HEK293 (cell line): ENCODE data around the gene FSTL5.

Experiments used
- CTCF ChIA-PET: fragments of 350-600 bp; formaldehyde crosslinking; extraction: SDS; loops from one replicate; lab custom pipeline; 2021; ENCODE audit warnings: antibody characterized with exemption; lab: Yijun Ruan, JAX
- POLR2A ChIA-PET: fragments of 300-600 bp; formaldehyde crosslinking; extraction: SDS; loops from one replicate; lab custom pipeline; 2020; ENCODE audit warnings: antibody characterized with exemption, inconsistent platforms; lab: Yijun Ruan, JAX
- H3K27ac ChIP-seq: fragments of 200-500 bp; sonication (Bioruptor generic); 2 replicates; pipeline ENCODE4 v1.5.1; 2014; ENCODE audit warnings: low read depth, low read length, control low read depth, inconsistent platforms; ENCODE audit errors: extremely low read depth
- H3K36me3 ChIP-seq, 2 experiments: fragments of 200-500 bp in 1 of 2; sonication (Bioruptor generic) in 1 of 2; 1 replicate in 1 of 2; 2 replicates in 1 of 2; pipeline ENCODE4 v1.5.1; 2014 to 2017; ENCODE audit warnings: inconsistent platforms in 2 of 2, low read length in 2 of 2; ENCODE audit not compliant: control insufficient read depth in 2 of 2, insufficient read depth in 1 of 2
- H3K4me1 ChIP-seq: fragments of 200-500 bp; sonication (Bioruptor generic); 2 replicates; pipeline ENCODE4 v1.5.1; 2014; ENCODE audit warnings: mild to moderate bottlenecking, low read length, inconsistent platforms; ENCODE audit not compliant: control insufficient read depth, insufficient read depth
- H3K4me3 ChIP-seq: 2 replicates; pipeline ENCODE4 v1.5.1; 2011; ENCODE audit warnings: low read depth, mild to moderate bottlenecking, control low read depth, low read length, moderate library complexity
- H3K9me3 ChIP-seq: fragments of 200-500 bp; sonication (Bioruptor generic); 2 replicates; pipeline ENCODE4 v1.5.1; 2014; ENCODE audit warnings: low read depth, low read length, inconsistent platforms; ENCODE audit not compliant: control insufficient read depth, insufficient read depth
- SALL2 ChIP-seq: fragments of 450-650 bp; formaldehyde crosslinking; IDR thresholded peaks from 2 replicates; pipeline ENCODE4 v1.5.0; 2017; ENCODE audit warnings: missing biosample characterization, mild to moderate bottlenecking, missing genetic modification characterization, borderline replicate concordance
- SP2 ChIP-seq: fragments of 450-650 bp; formaldehyde crosslinking; IDR thresholded peaks from 2 replicates; pipeline ENCODE4 v1.5.1; 2016; ENCODE audit warnings: missing biosample characterization, missing genetic modification characterization
- TCF7L2 ChIP-seq: IDR thresholded peaks from 2 replicates; pipeline ENCODE4 v1.6.1; 2011; ENCODE audit warnings: low read depth, mild to moderate bottlenecking, inconsistent platforms, low read length, moderate library complexity, borderline replicate concordance
- YY2 ChIP-seq: fragments of 450-650 bp; formaldehyde crosslinking; IDR thresholded peaks from 2 replicates; pipeline ENCODE4 v1.5.1; 2016; ENCODE audit warnings: missing biosample characterization, missing genetic modification characterization
- ZBTB48 ChIP-seq: fragments of 450-650 bp; formaldehyde crosslinking; IDR thresholded peaks from 2 replicates; pipeline ENCODE4 v1.5.1; 2016; ENCODE audit warnings: missing biosample characterization, missing genetic modification characterization
- ZBTB7A ChIP-seq: fragments of 450-650 bp; formaldehyde crosslinking; IDR thresholded peaks from 2 replicates; pipeline ENCODE4 v1.5.1; 2016; ENCODE audit warnings: low read depth, missing biosample characterization, missing genetic modification characterization
- ZFHX2 ChIP-seq: fragments of 450-650 bp; formaldehyde crosslinking; conservative IDR thresholded peaks from 2 replicates; pipeline ENCODE4 v1.5.1; 2016; ENCODE audit warnings: missing biosample characterization, missing genetic modification characterization
- ZIC2 ChIP-seq: fragments of 450-650 bp; formaldehyde crosslinking; IDR thresholded peaks from 2 replicates; pipeline ENCODE4 v1.5.1; 2016; ENCODE audit warnings: missing biosample characterization, missing genetic modification characterization
- ZNF138 ChIP-seq: fragments of 450-650 bp; formaldehyde crosslinking; IDR thresholded peaks from 2 replicates; pipeline ENCODE4 v1.5.1; 2016; ENCODE audit warnings: missing biosample characterization, missing genetic modification characterization, borderline replicate concordance
- ZNF16 ChIP-seq: fragments of 450-650 bp; formaldehyde crosslinking; IDR thresholded peaks from 2 replicates; pipeline ENCODE4 v1.5.1; 2016; ENCODE audit warnings: low read depth, missing biosample characterization, missing genetic modification characterization
- ZNF184 ChIP-seq: fragments of 450-650 bp; IDR thresholded peaks from 2 replicates; pipeline ENCODE4 v1.5.1; 2018; ENCODE audit warnings: missing biosample characterization, mild to moderate bottlenecking, missing genetic modification characterization
- ZNF248 ChIP-seq: fragments of 450-650 bp; formaldehyde crosslinking; IDR thresholded peaks from 2 replicates; pipeline ENCODE4 v1.5.1; 2017; ENCODE audit warnings: missing biosample characterization, missing genetic modification characterization
- ZNF292 ChIP-seq: fragments of 450-650 bp; formaldehyde crosslinking; IDR thresholded peaks from 2 replicates; pipeline ENCODE4 v1.5.1; 2016; ENCODE audit warnings: low read depth, missing biosample characterization, missing genetic modification characterization, borderline replicate concordance
- ZNF324 ChIP-seq: fragments of 450-650 bp; formaldehyde crosslinking; IDR thresholded peaks from 2 replicates; pipeline ENCODE4 v1.5.1; 2016; ENCODE audit warnings: missing biosample characterization, missing genetic modification characterization
- ZNF341 ChIP-seq: fragments of 450-650 bp; formaldehyde crosslinking; IDR thresholded peaks from 2 replicates; pipeline ENCODE4; 2016; ENCODE audit warnings: low read depth, missing biosample characterization, missing genetic modification characterization
- ZNF350 ChIP-seq: fragments of 450-650 bp; formaldehyde crosslinking; IDR thresholded peaks from 2 replicates; pipeline ENCODE4 v1.5.0; 2017; ENCODE audit warnings: missing biosample characterization, mild to moderate bottlenecking, missing genetic modification characterization
- ZNF354C ChIP-seq: fragments of 450-650 bp; formaldehyde crosslinking; IDR thresholded peaks from 2 replicates; pipeline ENCODE4 v1.5.1; 2016; ENCODE audit warnings: missing biosample characterization, missing genetic modification characterization, low read depth, borderline replicate concordance
- ZNF433 ChIP-seq: fragments of 450-650 bp; formaldehyde crosslinking; IDR thresholded peaks from 2 replicates; pipeline ENCODE4 v1.5.1; 2016; ENCODE audit warnings: missing biosample characterization, missing genetic modification characterization, low read depth
- ZNF514 ChIP-seq: fragments of 450-650 bp; formaldehyde crosslinking; IDR thresholded peaks from 2 replicates; pipeline ENCODE4 v1.5.1; 2016; ENCODE audit warnings: missing biosample characterization, missing genetic modification characterization
- ZNF549 ChIP-seq: fragments of 450-650 bp; IDR thresholded peaks from 2 replicates; pipeline ENCODE4 v1.5.1; 2018; ENCODE audit warnings: missing biosample characterization, missing genetic modification characterization, mild to moderate bottlenecking, inconsistent platforms, moderate library complexity
- ZNF561 ChIP-seq: fragments of 450-650 bp; IDR thresholded peaks from 2 replicates; pipeline ENCODE4 v1.5.1; 2018; ENCODE audit warnings: missing biosample characterization, missing genetic modification characterization, borderline replicate concordance
- ZNF585B ChIP-seq: fragments of 450-650 bp; formaldehyde crosslinking; IDR thresholded peaks from 2 replicates; pipeline ENCODE4 v1.5.1; 2016; ENCODE audit warnings: missing biosample characterization, missing genetic modification characterization
- ZNF600 ChIP-seq: fragments of 450-650 bp; formaldehyde crosslinking; IDR thresholded peaks from 2 replicates; pipeline ENCODE4 v1.5.1; 2016; ENCODE audit warnings: missing biosample characterization, missing genetic modification characterization
- ZNF792 ChIP-seq: fragments of 450-650 bp; formaldehyde crosslinking; IDR thresholded peaks from 2 replicates; pipeline ENCODE4 v1.5.1; 2016; ENCODE audit warnings: missing biosample characterization, missing genetic modification characterization
- ZSCAN16 ChIP-seq: fragments of 450-650 bp; formaldehyde crosslinking; IDR thresholded peaks from 2 replicates; pipeline ENCODE4 v1.5.1; 2016; ENCODE audit warnings: missing biosample characterization, missing genetic modification characterization
- TF ChIP-seq, protein P1 (sequence below): IDR thresholded peaks from 2 replicates; pipeline ENCODE4 v1.6.1; 2011; ENCODE audit warnings: mild to moderate bottlenecking, low read depth, low read length, borderline replicate concordance
- TF ChIP-seq, protein P2 (sequence below): sonication (generic); formaldehyde crosslinking; IDR thresholded peaks from 2 replicates; pipeline ENCODE4 v1.8.1; 2022; ENCODE audit warnings: mild to moderate bottlenecking, moderate library complexity, missing genetic modification reagents
- TF ChIP-seq, protein P3 (sequence below): fragments of 450-650 bp; formaldehyde crosslinking; IDR thresholded peaks from 2 replicates; pipeline ENCODE4 v1.5.1; 2016; ENCODE audit warnings: missing biosample characterization, missing genetic modification characterization

FSTL5 gene

DNA sequence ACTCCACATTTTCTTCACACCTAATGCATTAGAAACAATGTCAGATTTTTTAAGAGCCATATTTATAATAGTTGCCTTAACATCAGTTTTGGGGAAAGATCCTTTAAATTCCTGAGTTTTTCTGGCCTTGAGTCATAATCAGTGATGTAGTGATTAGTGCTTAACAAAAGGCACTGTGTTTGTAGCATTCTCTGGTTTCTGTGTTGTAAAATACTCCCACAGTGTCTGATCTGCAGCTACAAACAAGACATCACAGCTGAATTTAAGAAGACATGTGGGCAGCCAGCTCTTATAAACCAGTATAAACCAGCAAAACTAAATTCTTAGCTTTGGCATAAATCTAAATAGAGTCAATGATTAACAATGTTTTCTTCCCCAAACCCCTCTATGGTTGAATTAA, 233.8 kb downstream of the FSTL5 start:
- H3K9me3 ChIP-seq: no peaks in the 10 kb centered on the region
- H3K4me3 ChIP-seq: no peak overlapping the region
- no peaks in the 10 kb centered on the region for H3K36me3 ChIP-seq
- ChIA-PET CTCF (no interaction called here), POLR2A (no interaction called here)
- H3K27ac ChIP-seq: no peak overlapping the region
- no peaks in the 10 kb centered on the region for H3K4me1 ChIP-seq
- TF ChIP-seq ZNF585B (tag by site-specific recombination) (no peak), ZNF354C (tag by site-specific recombination) (no peak), ZIC2 (tag by site-specific recombination) (no peak), ZNF341 (no peak), ZNF561 (tag by site-specific recombination) (no peak), YY2 (no peak), ZBTB7A (tag by site-specific recombination) (no peak), ZNF350 (tag by site-specific recombination) (no peak), ZNF16 (no peak), ZSCAN16 (tag by site-specific recombination) (no peak), ZNF248 (tag by site-specific recombination) (no peak), ZBTB48 (tag by site-specific recombination) (no peak), ZNF549 (no peak), ZNF600 (no peak), ZNF184 (tag by site-specific recombination) (no peak), ZNF292 (no peak)
- TF ChIP-seq, protein P1, sequence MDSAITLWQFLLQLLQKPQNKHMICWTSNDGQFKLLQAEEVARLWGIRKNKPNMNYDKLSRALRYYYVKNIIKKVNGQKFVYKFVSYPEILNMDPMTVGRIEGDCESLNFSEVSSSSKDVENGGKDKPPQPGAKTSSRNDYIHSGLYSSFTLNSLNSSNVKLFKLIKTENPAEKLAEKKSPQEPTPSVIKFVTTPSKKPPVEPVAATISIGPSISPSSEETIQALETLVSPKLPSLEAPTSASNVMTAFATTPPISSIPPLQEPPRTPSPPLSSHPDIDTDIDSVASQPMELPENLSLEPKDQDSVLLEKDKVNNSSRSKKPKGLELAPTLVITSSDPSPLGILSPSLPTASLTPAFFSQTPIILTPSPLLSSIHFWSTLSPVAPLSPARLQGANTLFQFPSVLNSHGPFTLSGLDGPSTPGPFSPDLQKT: no peak
- TF ChIP-seq, protein P2, sequence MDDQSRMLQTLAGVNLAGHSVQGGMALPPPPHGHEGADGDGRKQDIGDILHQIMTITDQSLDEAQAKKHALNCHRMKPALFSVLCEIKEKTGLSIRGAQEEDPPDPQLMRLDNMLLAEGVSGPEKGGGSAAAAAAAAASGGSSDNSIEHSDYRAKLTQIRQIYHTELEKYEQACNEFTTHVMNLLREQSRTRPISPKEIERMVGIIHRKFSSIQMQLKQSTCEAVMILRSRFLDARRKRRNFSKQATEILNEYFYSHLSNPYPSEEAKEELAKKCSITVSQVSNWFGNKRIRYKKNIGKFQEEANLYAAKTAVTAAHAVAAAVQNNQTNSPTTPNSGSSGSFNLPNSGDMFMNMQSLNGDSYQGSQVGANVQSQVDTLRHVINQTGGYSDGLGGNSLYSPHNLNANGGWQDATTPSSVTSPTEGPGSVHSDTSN (CRISPR knock-in tag): no peak

DNA sequence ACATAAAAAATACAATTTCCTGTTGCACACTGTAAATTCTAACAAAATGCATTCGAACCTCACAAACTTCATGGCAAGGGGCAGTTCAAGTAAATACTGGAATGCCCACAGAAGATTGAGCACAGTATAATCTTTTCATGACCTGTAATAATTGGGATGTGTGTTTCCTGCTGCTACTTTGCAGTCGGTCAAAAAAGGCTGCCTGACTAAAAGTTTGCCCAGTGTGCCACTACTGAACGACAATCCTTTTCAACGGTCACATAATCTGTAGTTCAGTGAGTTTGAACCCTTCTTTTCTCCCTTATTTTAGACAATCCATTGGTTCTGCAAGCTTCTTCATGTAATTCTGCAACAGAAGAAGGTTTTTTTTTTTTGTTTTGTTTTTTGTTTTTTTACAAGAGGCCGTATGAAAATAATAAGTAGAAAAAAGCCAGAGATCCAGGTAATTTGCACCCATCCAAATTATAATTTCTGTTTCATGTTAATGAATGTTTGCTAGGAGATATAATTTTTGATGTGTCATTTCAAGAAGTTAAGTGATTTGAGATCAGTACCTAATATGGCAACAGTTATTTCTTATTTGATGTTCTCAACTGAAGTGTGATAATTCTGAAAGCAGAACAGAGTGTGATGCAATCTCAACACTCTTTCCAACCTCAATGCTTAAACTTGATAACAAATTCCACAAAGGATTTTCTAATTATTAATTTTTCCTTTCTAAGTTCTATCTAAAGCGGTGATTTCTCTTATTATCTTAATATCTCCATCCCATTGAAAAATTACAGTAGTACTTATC, 237.6 kb downstream of the FSTL5 start:
- TF ChIP-seq ZFHX2 (tag by site-specific recombination): no peak
- H3K36me3 ChIP-seq: no peaks in the 10 kb centered on the region
- H3K4me1 ChIP-seq: no peaks in the 10 kb centered on the region
- POLR2A ChIA-PET: no interaction called here
- CTCF ChIA-PET: no interaction called here
- H3K4me3 ChIP-seq: no peak overlapping the region
- no peaks in the 10 kb centered on the region for H3K9me3 ChIP-seq
- no peak overlapping the region for H3K27ac ChIP-seq

DNA sequence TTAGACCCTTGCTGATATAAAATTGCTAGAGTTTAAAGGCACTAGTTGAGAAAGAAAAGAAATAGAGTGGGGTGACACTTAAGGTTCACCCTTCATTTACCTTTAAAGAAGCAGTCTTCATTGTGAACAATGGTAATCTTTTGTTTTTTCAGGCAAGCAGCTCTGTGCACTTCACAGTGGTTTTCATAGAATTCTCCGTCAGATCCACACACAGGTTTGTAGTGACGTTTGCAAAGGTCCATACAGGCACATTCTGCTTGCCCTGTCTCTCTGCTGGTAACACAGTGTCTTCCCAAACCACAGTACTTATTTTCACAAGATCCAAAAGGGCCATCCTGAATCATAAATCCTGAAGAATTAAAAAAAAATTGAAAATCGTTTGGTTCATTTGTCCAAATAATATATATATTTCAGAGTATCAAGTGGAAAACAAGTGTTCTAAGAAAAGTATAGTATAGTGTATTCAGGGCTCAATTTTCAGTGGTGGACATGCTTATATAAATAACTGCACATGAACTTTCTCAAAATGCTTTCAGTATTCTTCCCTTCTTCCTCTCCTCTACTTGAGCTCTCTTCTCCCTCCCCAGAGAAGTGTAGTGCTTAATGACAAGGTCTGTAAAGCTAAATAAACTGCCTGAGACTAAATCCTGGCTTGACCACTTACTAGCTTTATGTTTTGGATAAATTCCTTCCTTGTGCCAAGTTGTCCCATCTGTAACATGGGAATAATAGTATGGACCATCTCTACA, 243.3 kb downstream of the FSTL5 start:
- ChIA-PET POLR2A (no interaction called here), CTCF (no interaction called here)
- no peak overlapping the region for H3K27ac ChIP-seq
- no peaks in the 10 kb centered on the region for H3K4me1 ChIP-seq
- no peaks in the 10 kb centered on the region for H3K9me3 ChIP-seq
- H3K36me3 ChIP-seq: no peaks in the 10 kb centered on the region
- no peak overlapping the region for H3K4me3 ChIP-seq
- TF ChIP-seq ZNF350 (tag by site-specific recombination): no peak
- TF ChIP-seq TCF7L2: no peak
- no peak for TF ChIP-seq SALL2 (tag by site-specific recombination)
- TF ChIP-seq ZNF324 (tag by site-specific recombination): no peak
- no peak for TF ChIP-seq SP2 (tag by site-specific recombination)
- TF ChIP-seq ZNF433 (tag by site-specific recombination): no peak
- TF ChIP-seq ZNF184 (tag by site-specific recombination): no peak
- no peak for TF ChIP-seq ZNF514
- TF ChIP-seq ZNF792 (tag by site-specific recombination): no peak
- TF ChIP-seq, protein P3, sequence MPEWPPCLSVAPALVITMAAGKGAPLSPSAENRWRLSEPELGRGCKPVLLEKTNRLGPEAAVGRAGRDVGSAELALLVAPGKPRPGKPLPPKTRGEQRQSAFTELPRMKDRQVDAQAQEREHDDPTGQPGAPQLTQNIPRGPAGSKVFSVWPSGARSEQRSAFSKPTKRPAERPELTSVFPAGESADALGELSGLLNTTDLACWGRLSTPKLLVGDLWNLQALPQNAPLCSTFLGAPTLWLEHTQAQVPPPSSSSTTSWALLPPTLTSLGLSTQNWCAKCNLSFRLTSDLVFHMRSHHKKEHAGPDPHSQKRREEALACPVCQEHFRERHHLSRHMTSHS (tag by site-specific recombination): no peak
- TF ChIP-seq ZNF138 (tag by site-specific recombination): no peak
